AG08396 (cell line): Measurements from ENCODE around the gene ZNF407.
"Not testable (repeated sequence)": the region's sequence is repeated elsewhere in the genome, so short reads cannot be mapped to it uniquely, and the experiment has no call there.

ENCODE experiments used
- DNase-seq: peaks from one replicate; pipeline ENCODE4 v3.0.0; 2012; ENCODE audit warnings: low spot score, mixed read lengths

Gene ZNF407

GRCh38 chr18:74936343-74936742, 338.7 kb downstream of the ZNF407 start:
- no peak for DNase-seq

- no peak for DNase-seq
These were observed 339.6 kb downstream of the ZNF407 start for GRCh38 chr18:74937291-74937690.

DNA sequence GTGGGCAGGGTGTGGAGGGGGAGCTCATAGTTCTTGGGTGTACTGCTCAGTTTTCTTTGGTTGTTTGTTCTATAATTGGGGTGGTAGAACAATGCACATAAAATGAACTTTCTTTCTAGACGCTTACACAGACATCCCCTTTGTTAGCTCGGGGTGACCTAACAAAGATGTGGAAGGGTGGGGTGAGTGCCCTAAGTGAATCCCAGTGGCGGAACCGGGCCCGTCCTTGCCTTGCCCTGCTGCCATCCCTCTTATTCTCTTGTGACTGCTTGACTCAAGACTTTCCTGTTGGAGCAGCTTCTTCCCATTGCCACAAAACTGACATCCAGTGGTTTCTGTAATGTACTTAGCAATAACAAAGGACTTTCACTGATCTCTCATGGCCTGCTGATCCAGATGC, 343.2 kb downstream of the ZNF407 start:
- DNase-seq = no peak

GRCh38 chr18:74942319-74942910, 344.7 kb downstream of the ZNF407 start:
- DNase-seq = no peak

- DNase-seq = peak; percentile 32
These were observed 347.0 kb downstream of the ZNF407 start for GRCh38 chr18:74944676-74945075.

DNA sequence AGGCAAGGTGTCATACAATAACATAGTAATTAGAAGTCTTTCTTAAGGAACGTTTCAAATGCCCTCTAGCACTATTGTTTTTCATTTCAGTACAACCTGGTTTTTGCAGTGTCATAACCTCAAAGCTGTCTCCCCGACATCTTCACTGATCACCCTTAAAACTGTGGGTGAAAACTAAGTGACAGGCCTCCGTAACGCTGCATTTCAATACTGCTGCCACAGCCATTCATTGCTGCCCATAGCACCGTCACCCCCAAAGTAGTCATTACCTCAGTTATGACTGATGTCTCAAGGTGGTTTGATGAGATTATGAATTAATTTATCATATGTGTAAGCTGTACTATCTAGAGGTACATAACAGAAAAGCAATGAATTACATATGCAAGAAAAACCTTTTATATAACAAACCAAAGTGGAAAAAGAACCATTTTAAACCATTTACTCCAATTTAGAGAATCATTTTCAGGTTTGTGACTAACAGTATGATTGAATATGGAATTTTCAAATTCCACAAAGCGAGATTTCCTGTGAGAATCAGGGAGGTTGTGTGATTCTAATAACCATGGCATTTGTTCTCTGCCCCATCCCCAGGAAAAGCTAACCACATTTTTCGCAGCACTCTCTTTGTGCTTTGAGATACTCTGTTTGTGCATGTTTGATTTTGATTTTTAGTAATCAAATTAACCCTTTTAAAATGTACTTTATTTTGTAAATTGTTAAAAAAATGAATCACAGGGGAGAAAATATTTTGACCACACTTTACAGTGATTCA, 348.3 kb downstream of the ZNF407 start:
- peak; percentile 17 for DNase-seq

GRCh38 chr18:74946646-74947375, 349.1 kb downstream of the ZNF407 start:
- no peak for DNase-seq

- DNase-seq = no peak
These were observed 349.7 kb downstream of the ZNF407 start for GRCh38 chr18:74947417-74947816.

DNA sequence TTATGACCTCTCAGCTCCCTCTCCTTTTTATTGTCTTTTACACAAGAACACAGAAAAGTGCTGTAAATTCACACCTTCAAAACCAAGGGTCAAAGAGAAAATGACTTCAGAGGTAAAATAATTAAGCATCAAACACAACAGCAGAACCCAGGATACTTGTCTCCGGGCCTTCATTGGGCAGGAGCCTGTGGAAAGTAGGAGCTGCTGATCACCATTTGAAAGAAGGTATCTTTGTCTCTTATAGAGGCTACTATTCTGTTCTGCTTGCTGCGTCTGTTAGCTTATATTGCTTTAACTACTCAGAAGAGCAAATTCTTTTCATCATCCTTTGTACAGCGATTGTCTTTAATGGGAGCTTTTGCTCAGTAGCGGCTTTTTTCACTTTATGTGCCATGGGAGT, 350.2 kb downstream of the ZNF407 start:
- DNase-seq = no peak

GRCh38 chr18:74949611-74950010, 351.9 kb downstream of the ZNF407 start:
- DNase-seq = no peak

- DNase-seq = no peak
These were observed 352.8 kb downstream of the ZNF407 start for GRCh38 chr18:74950479-74950878.

- peak; percentile 72 for DNase-seq
These were observed 353.6 kb downstream of the ZNF407 start for GRCh38 chr18:74951165-74951760.

GRCh38 chr18:74957588-74958224, 360.0 kb downstream of the ZNF407 start:
- no peak for DNase-seq

GRCh38 chr18:74959216-74959615, 361.5 kb downstream of the ZNF407 start:
- no peak for DNase-seq

DNA sequence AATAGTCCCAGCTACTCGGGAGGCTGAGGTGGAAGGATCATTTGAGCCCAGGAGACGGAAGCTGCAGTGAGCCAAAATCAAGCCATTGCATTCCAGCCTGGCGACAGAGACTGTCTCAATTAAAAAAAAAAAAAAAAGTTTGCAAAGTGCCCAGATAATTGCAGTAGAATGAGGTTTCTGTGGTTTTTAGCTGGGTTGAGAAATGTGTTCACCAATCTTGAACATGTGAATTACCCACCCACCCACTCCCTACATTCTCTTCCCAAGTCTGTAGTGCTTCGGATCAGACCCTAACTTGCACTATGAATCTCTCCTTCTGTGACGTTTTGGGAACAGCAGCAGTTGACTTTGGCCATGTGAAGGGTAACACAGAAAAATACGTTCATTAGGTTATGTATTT, 363.9 kb downstream of the ZNF407 start:
- no peak for DNase-seq

DNA sequence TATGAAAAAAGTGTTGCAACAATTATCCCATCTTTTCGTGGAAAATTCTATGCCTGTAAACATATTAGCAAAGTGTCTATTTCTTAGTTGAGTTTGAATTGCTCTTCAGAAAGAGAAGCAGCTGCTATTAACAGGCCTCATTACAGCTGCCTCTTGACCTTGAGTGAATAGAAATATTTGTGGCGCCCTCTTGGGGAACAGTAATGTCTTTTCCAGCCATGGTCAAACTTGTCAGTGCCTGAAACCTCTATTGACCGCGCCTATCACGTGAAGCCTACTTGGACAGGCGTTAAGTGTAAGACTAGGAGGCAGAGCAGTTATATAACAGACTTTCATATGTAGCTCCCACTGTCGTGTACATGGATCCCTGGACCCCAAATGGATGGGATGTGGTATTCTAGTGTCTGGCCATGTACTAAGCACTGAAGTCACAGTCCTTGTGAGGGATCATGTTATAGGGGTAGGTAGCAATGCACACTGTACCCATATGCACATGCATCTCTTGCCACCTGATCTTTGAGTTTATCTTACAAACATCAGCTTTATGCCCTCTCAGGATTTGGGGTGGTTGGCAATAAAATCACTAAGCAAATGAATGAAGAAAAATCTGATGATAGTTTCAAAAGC, 366.3 kb downstream of the ZNF407 start:
- DNase-seq = peak; percentile 17

- DNase-seq = no peak
These were observed 368.0 kb downstream of the ZNF407 start for GRCh38 chr18:74965682-74966081.

GRCh38 chr18:74967438-74967837, 369.8 kb downstream of the ZNF407 start:
- DNase-seq = no peak

GRCh38 chr18:74967979-74968378, 370.3 kb downstream of the ZNF407 start:
- no peak for DNase-seq

DNA sequence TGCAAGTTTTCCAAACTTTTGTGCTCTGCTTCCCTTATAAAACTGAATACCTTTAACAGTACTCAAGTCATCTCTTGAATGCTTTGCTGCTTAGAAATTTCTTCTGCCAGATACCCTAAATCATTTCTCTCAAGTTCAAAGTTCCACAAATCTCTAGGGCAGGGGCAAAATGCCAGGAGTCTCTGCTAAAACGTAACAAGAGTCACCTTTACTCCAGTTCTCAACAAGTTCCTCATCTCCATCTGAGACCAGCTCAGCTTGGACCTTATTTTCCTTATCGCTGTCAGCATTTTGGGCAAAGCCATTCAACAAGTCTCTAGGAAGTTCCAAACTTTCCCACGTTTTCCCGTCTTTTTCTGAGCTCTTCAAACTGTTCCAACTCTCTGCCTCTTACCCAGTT, 373.7 kb downstream of the ZNF407 start:
- not testable (repeated sequence) for DNase-seq

DNA sequence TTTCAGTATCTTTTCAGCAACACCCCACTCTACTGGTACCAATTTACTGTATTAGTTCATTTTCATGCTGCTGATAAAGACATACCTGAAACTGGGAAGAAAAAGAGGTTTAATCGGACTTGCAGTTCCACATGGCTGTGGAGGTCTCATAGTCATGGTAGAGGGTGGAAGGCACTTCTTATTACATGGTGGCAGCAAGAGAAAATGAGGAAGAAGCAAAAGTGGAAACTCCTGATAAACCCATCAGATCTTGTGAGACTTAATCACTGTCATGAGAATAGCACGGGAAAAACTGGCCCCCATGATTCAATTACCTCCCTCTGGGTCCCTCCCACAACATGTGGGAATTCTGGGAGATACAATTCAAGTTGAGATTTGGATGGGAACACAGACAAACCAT, 374.1 kb downstream of the ZNF407 start:
- not testable (repeated sequence) for DNase-seq

DNA sequence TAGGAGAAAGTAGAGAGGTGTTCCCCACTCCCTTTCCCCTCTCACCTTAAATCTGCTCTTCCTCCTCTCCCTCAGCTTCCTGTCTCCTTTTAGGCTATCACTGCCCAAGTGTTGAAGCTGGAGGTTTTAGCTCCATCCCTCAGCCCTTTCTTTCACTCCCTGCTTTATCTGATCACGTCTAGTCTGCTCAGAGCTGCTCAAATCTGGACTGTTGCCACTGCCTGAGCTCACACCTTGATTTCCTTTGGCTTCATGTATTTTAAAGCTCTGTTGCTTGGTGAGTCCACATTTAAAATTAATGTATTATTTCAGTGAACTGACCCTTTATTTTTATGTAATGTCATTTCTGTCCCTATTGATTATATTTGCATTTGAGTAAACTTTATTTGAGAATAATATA, 374.7 kb downstream of the ZNF407 start:
- no peak for DNase-seq
